ENCODE data around the gene EPDR1. TPM values are rescaled to one million over a fixed set of nuclear protein-coding genes. Genes with fewer than 3 reads are reported as not detected.

Gene EPDR1
- polyA plus RNA-seq, 3 donors, result 0.25 to 1.2 (median 1.1) TPM

DNA sequence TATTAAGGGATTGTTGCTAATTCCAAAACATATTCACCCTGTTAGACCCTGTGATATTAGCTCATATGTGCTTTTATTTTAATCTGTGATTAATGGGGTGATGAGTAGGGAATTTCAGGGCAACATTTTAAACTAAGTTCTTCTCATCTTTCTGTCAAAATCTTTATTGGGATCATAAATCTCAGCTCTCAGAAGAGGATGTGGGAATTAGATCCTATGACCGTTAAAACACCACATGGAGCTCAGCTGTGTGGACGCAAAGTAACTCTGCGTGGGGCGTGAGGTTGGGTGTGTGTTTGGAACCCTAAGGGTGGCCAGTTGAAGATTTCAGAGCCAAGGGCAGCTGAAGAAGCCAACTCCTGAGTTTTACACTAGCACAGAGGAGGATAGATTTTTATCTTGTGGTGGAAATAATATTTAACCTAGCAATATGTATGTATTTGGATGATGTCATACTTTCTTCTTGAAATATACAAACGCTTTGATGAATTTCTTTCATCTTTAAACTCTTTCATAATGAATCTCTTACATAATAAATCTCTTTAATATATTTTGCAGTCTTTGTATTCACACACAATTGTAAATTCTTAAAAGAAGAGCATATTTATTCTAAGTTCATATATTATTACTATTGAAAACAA is 64.4 kb downstream of the EPDR1 start:
- H3K4me3 Mint-ChIP-seq, result no peak overlapping the region
- TF ChIP-seq, protein P1, sequence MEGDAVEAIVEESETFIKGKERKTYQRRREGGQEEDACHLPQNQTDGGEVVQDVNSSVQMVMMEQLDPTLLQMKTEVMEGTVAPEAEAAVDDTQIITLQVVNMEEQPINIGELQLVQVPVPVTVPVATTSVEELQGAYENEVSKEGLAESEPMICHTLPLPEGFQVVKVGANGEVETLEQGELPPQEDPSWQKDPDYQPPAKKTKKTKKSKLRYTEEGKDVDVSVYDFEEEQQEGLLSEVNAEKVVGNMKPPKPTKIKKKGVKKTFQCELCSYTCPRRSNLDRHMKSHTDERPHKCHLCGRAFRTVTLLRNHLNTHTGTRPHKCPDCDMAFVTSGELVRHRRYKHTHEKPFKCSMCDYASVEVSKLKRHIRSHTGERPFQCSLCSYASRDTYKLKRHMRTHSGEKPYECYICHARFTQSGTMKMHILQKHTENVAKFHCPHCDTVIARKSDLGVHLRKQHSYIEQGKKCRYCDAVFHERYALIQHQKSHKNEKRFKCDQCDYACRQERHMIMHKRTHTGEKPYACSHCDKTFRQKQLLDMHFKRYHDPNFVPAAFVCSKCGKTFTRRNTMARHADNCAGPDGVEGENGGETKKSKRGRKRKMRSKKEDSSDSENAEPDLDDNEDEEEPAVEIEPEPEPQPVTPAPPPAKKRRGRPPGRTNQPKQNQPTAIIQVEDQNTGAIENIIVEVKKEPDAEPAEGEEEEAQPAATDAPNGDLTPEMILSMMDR (IDR thresholded peaks at IDR 0.05), result no peak
- no peaks in the 10 kb centered on the region for H3K36me3 Mint-ChIP-seq

DNA sequence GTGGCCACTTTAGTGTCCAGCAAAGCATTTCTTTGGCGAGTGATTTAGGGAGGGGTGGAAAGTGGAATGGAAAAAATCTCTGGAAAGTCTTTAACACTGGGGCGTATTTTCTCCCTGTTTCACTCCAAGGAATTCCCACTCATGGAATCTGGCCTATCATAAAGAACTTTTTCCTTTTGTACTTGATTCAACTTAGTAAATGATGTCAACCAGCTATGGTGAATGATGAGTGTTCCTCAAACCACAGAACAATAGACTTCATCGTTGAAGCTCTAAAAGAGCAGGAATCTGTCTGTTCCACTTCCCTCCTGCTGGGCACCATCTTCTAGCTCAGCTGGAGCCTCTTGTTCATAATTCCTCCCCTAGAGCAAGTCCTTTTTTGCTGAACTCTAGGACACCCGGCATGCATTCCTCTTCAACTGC is 66.5 kb downstream of the EPDR1 start:
- TF ChIP-seq, protein P1 (IDR thresholded peaks at IDR 0.05), result no peak
- Mint-ChIP-seq H3K4me1 (peaks cover 15% of the 10 kb centered on the region), H3K4me3 (no peak overlapping the region), H3K27ac (no peak overlapping the region), H3K27me3 (ENCODE audit: low read depth in 3 of 3) (peaks cover 0 to 4% (median 1%) of the 10 kb centered on the region in 3 donors), H3K36me3 (no peaks in the 10 kb centered on the region), H3K9me3 (peaks cover 0 to 3% (median 2%) of the 10 kb centered on the region in 7 donors)
- H3K9ac ChIP-seq (ENCODE audit: insufficient read depth, low read length, poor library complexity, severe bottlenecking), result no peak overlapping the region
- no peaks in the 10 kb centered on the region for H3K79me2 ChIP-seq (ENCODE audit: insufficient read depth, low read length)
- no peaks in the 10 kb centered on the region for H3K27me3 ChIP-seq (ENCODE audit: control insufficient read depth in 2 of 2, insufficient read depth in 2 of 2, low read length in 2 of 2)
- no peak overlapping the region for H3K4me3 ChIP-seq (replicated peaks in 1 of 3; ENCODE audit: low read depth in 2 of 3, low read length in 3 of 3)
- H3K9me3 ChIP-seq (replicated peaks in 1 of 2; ENCODE audit: control insufficient read depth in 1 of 2, insufficient read depth in 1 of 2, low read length in 2 of 2), result no peaks in the 10 kb centered on the region
- H2AFZ ChIP-seq (ENCODE audit: insufficient read depth, low read depth, low read length, poor library complexity, severe bottlenecking), result no peak overlapping the region
- no peaks in the 10 kb centered on the region for H4K20me1 ChIP-seq (ENCODE audit: insufficient read depth, low read length)
- H3K36me3 ChIP-seq (replicated peaks in 1 of 2; ENCODE audit: control insufficient read depth in 1 of 2, insufficient read depth in 2 of 2, low read length in 2 of 2), result no peaks in the 10 kb centered on the region
- H3K27ac ChIP-seq (ENCODE audit: low read depth in 1 of 2, low read length in 2 of 2), result no peak overlapping the region
- no peak overlapping the region for H3K4me2 ChIP-seq (replicated peaks; ENCODE audit: extremely low read depth, low read length, poor library complexity, severe bottlenecking)
- DNase-seq, result no peak
- peaks cover 6 to 13% of the 10 kb centered on the region in 2 donors for H3K4me1 ChIP-seq (ENCODE audit: control insufficient read depth in 1 of 2, insufficient read depth in 2 of 2, low read length in 2 of 2)
- intact Hi-C loops (cut with micrococcal nuclease), result no loop called here
- 50% methylated on average over 2 of the region's 4 CpGs for WGBS (ENCODE audit: insufficient coverage)

More for the DNA sequence above, 64.4 kb downstream of the EPDR1 start:
- WGBS (ENCODE audit: insufficient coverage), result 100% methylated on average over 4 of the region's 5 CpGs
- Mint-ChIP-seq H3K4me1 (peaks cover 15% of the 10 kb centered on the region), H3K9me3 (peaks cover 0 to 3% (median 0%) of the 10 kb centered on the region in 7 donors), H3K27me3 (ENCODE audit: low read depth in 3 of 3) (peaks cover 0 to 1% (median 0%) of the 10 kb centered on the region in 3 donors), H3K27ac (no peak overlapping the region)
- H3K4me1 ChIP-seq (ENCODE audit: control insufficient read depth in 1 of 2, insufficient read depth in 2 of 2, low read length in 2 of 2), result peaks cover 6 to 13% of the 10 kb centered on the region in 2 donors
- H3K79me2 ChIP-seq (ENCODE audit: insufficient read depth, low read length), result no peaks in the 10 kb centered on the region
- H2AFZ ChIP-seq (ENCODE audit: insufficient read depth, low read depth, low read length, poor library complexity, severe bottlenecking), result no peak overlapping the region
- no peaks in the 10 kb centered on the region for H3K9me3 ChIP-seq (replicated peaks in 1 of 2; ENCODE audit: control insufficient read depth in 1 of 2, insufficient read depth in 1 of 2, low read length in 2 of 2)
- H3K4me2 ChIP-seq (replicated peaks; ENCODE audit: extremely low read depth, low read length, poor library complexity, severe bottlenecking), result no peak overlapping the region
- no peak overlapping the region for H3K4me3 ChIP-seq (replicated peaks in 1 of 3; ENCODE audit: low read depth in 2 of 3, low read length in 3 of 3)
- DNase-seq, result no peak
- no peaks in the 10 kb centered on the region for H3K27me3 ChIP-seq (ENCODE audit: control insufficient read depth in 2 of 2, insufficient read depth in 2 of 2, low read length in 2 of 2)
- no peaks in the 10 kb centered on the region for H3K36me3 ChIP-seq (replicated peaks in 1 of 2; ENCODE audit: control insufficient read depth in 1 of 2, insufficient read depth in 2 of 2, low read length in 2 of 2)
- no peaks in the 10 kb centered on the region for H4K20me1 ChIP-seq (ENCODE audit: insufficient read depth, low read length)
- no peak overlapping the region for H3K9ac ChIP-seq (ENCODE audit: insufficient read depth, low read length, poor library complexity, severe bottlenecking)
- no peak overlapping the region for H3K27ac ChIP-seq (ENCODE audit: low read depth in 1 of 2, low read length in 2 of 2)
- intact Hi-C loops (cut with micrococcal nuclease), result no loop called here

Data from CD14-positive monocyte (primary cell).